Hepatocyte (in vitro differentiated cells): ENCODE results near the gene OR4D11. TPM values are rescaled to one million over a fixed set of nuclear protein-coding genes. Genes with fewer than 3 reads are reported as not detected.
"Not testable (repeated sequence)": the region's sequence is repeated elsewhere in the genome, so short reads cannot be mapped to it uniquely, and the experiment has no call there.

Experiments used
- DNase-seq: peaks from one replicate; pipeline ENCODE4 v3.0.0-alpha.2; 2016; ENCODE audit warnings: low spot score
- H2AFZ ChIP-seq: fragments of 200-600 bp; sonication (generic); 2 replicates; pipeline ENCODE4 v1.6.0; 2016; ENCODE audit warnings: antibody characterized with exemption, mild to moderate bottlenecking
- H3K27ac ChIP-seq: fragments of 200-600 bp; sonication (generic); 2 replicates; pipeline ENCODE4 v1.5.1; 2016; ENCODE audit warnings: mild to moderate bottlenecking
- H3K27me3 ChIP-seq: fragments of 200-600 bp; sonication (generic); 2 replicates; pipeline ENCODE4 v1.6.1; 2016
- H3K36me3 ChIP-seq: fragments of 200-600 bp; sonication (generic); replicated peaks from 2 replicates; pipeline ENCODE4 v1.5.1; 2016; ENCODE audit warnings: low read depth; ENCODE audit not compliant: insufficient read depth
- H3K4me1 ChIP-seq: fragments of 200-600 bp; sonication (generic); 2 replicates; pipeline ENCODE4 v1.5.1; 2016; ENCODE audit warnings: mild to moderate bottlenecking, moderate library complexity; ENCODE audit not compliant: insufficient read depth
- H3K4me2 ChIP-seq: fragments of 200-600 bp; sonication (generic); 2 replicates; pipeline ENCODE4 v1.6.0; 2016
- H3K4me3 ChIP-seq: fragments of 200-600 bp; sonication (generic); 2 replicates; pipeline ENCODE4 v1.5.1; 2016; ENCODE audit warnings: mild to moderate bottlenecking
- H3K79me2 ChIP-seq: fragments of 200-600 bp; sonication (generic); 2 replicates; pipeline ENCODE4 v1.6.0; 2017; ENCODE audit warnings: mild to moderate bottlenecking
- H3K9me2 ChIP-seq: fragments of 200-600 bp; sonication (generic); replicated peaks from 2 replicates; pipeline ENCODE4 v1.6.0; 2017; ENCODE audit warnings: mild to moderate bottlenecking; ENCODE audit not compliant: insufficient read depth
- H3K9me3 ChIP-seq: fragments of 200-600 bp; sonication (generic); 2 replicates; pipeline ENCODE4 v1.5.1; 2016; ENCODE audit warnings: low read depth, mild to moderate bottlenecking
- H4K20me1 ChIP-seq: fragments of 200-600 bp; sonication (generic); 2 replicates; pipeline ENCODE4 v1.6.0; 2016; ENCODE audit warnings: mild to moderate bottlenecking; ENCODE audit not compliant: insufficient read depth, poor library complexity, severe bottlenecking
- EZH2 ChIP-seq: fragments of 200-600 bp; sonication (generic); IDR thresholded peaks from 2 replicates; pipeline ENCODE4 v1.6.1; 2016; ENCODE audit warnings: antibody characterized with exemption, mild to moderate bottlenecking, borderline replicate concordance
- EZH2phosphoT487 ChIP-seq: fragments of 200-600 bp; sonication (generic); IDR thresholded peaks from one replicate; pipeline ENCODE4 v1.6.1; 2018; ENCODE audit warnings: antibody characterized with exemption, mild to moderate bottlenecking, low read depth, moderate library complexity; ENCODE audit not compliant: unreplicated experiment, severe bottlenecking
- WGBS: methylation state at CpG from one replicate; pipeline ENCODE4 v1.1.6; 2016; ENCODE audit warnings: low lambda C conversion rate; ENCODE audit errors: missing lambda C conversion rate; 5-methylcytosine and 5-hydroxymethylcytosine counted together
- polyA plus RNA-seq: library from polyadenylated mRNA; unstranded; fragments of >200 nt; fragmentation: Nextera tagmentation; extraction: Ambion mirVana; gene quantifications from 2 replicates; pipeline ENCODE4 v1.2.1, GENCODE V29; 2016
- total RNA-seq: library from RNA; depleted of rRNA; stranded (reverse); fragments of >200 nt; gene quantifications from 2 replicates; pipeline ENCODE4 v1.2.3, GENCODE V29; 2014
- TF ChIP-seq, protein P1 (sequence below): fragments of 200-600 bp; sonication (generic); IDR thresholded peaks from 2 replicates; pipeline ENCODE4 v1.5.1; 2016; ENCODE audit warnings: antibody characterized with exemption, mild to moderate bottlenecking; ENCODE audit not compliant: poor library complexity

The OR4D11 gene
- total and polyA plus RNA-seq, 2 experiments from 2014 or later, result not detected

DNA sequence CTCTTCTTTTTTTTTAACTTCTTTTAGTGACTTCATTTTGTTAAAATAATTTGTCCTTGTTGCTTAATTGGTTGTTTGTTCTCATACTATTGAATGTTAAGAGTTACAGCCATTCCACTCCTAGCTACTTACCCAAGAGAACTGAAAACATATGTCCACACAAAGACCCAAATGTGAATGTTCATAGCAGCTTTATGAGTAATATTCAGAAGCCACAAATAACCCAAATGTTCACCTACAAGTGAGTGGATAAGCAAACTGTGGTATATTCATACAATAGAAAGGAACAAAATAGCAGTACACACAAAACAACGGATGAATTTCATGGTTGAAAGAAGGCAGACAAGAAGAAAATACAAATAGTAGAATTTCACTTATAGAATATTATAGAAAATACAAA, 1.4 kb upstream of the OR4D11 start:
- Histone ChIP-seq H3K4me3 (no peak overlapping the region), H3K4me1 (no peaks in the 10 kb centered on the region), H3K9me2 (no peaks in the 10 kb centered on the region), H3K79me2 (no peaks in the 10 kb centered on the region), H2AFZ (no peak overlapping the region), H4K20me1 (no peaks in the 10 kb centered on the region), H3K9me3 (no peaks in the 10 kb centered on the region), H3K4me2 (no peak overlapping the region), H3K27ac (no peak overlapping the region), H3K36me3 (no peaks in the 10 kb centered on the region), H3K27me3 (no peaks in the 10 kb centered on the region)
- WGBS, result 55% methylated on average over 1 of the region's 1 CpG
- no peak for DNase-seq
- no peak for TF ChIP-seq EZH2
- TF ChIP-seq, protein P1, sequence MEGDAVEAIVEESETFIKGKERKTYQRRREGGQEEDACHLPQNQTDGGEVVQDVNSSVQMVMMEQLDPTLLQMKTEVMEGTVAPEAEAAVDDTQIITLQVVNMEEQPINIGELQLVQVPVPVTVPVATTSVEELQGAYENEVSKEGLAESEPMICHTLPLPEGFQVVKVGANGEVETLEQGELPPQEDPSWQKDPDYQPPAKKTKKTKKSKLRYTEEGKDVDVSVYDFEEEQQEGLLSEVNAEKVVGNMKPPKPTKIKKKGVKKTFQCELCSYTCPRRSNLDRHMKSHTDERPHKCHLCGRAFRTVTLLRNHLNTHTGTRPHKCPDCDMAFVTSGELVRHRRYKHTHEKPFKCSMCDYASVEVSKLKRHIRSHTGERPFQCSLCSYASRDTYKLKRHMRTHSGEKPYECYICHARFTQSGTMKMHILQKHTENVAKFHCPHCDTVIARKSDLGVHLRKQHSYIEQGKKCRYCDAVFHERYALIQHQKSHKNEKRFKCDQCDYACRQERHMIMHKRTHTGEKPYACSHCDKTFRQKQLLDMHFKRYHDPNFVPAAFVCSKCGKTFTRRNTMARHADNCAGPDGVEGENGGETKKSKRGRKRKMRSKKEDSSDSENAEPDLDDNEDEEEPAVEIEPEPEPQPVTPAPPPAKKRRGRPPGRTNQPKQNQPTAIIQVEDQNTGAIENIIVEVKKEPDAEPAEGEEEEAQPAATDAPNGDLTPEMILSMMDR, result no peak
- TF ChIP-seq EZH2phosphoT487, result no peak

DNA sequence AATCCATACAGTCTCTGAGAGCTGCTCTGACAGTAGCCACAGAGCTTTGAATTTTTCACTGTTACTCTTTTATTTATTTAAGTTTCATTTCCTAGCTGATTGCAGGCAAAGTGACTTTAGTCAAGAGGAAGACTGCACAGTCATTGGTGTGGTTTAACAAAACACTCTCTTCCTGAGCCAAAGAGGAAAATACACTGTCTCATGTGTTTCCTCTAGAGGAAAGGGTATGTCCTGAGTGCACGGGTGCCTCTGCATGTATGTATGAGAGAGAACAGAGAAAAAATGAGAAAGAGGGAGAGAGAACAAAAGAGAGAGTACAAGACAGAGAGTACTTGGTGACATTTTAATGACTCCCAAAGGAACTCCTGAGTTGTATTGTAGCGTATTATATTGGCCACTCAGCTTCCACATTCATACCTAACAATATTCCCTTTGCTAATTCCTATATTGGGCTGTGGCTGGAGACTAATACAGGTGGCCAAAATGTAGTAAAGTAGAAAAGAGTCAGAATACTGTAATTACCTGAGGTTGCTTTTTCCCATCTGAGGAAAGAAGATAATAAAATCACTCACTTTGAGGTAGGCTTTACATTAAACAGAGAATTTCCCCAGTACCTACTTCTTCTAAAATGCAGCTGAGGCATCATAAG, 7.7 kb downstream of the OR4D11 start, which contains the start of gene OR4D9:
Gene OR4D9 (plus strand): TSS at position 599 of the 649 bp plus-strand sequence. CDS start 3,374 bp downstream, outside the sequence.
- Histone ChIP-seq H3K4me1 (no peaks in the 10 kb centered on the region), H3K27me3 (no peaks in the 10 kb centered on the region), H3K9me2 (no peaks in the 10 kb centered on the region), H3K4me2 (no peak within 1 kb of the TSS), H2AFZ (no peak within 1 kb of the TSS), H3K36me3 (no peaks in the 10 kb centered on the region), H3K79me2 (no peaks in the 10 kb centered on the region), H4K20me1 (no peaks in the 10 kb centered on the region), H3K27ac (no peak within 1 kb of the TSS), H3K9me3 (no peaks in the 10 kb centered on the region), H3K4me3 (no peak within 1 kb of the TSS)
- TF ChIP-seq EZH2phosphoT487, result no peak
- TF ChIP-seq, protein P1, result no peak
- TF ChIP-seq EZH2, result no peak
- DNase-seq, result no peak
- WGBS, result 72% methylated on average over 2 of the region's 2 CpGs

DNA sequence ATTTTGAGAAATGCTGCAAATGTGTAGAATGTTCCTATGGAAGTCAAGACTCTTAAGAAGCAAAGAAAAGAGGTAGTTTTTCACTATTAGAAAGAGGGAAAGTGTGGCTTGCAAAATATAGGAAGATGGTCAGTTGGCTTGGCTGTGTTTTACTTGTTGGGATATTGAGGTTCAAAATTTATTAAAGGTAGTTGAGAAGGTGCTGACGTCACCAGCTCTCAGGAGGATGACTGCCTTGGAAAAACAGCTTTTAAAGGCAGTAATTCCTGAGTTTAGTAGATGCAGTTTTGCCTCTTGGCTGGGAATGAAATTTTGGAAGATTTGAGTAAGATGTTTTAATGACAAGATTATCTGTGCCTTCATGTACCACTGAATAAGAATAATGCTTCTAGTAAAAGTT, 8.3 kb downstream of the OR4D11 start:
- WGBS, result 72% methylated on average over 1 of the region's 1 CpG
- Histone ChIP-seq H4K20me1 (no peaks in the 10 kb centered on the region), H3K27ac (no peak overlapping the region), H3K9me3 (no peaks in the 10 kb centered on the region), H3K9me2 (no peaks in the 10 kb centered on the region), H3K79me2 (no peaks in the 10 kb centered on the region), H3K4me1 (no peaks in the 10 kb centered on the region), H3K4me2 (no peak overlapping the region), H2AFZ (no peak overlapping the region), H3K4me3 (no peak overlapping the region), H3K36me3 (no peaks in the 10 kb centered on the region), H3K27me3 (no peaks in the 10 kb centered on the region)
- no peak for TF ChIP-seq EZH2phosphoT487
- no peak for TF ChIP-seq EZH2
- TF ChIP-seq, protein P1, result no peak
- DNase-seq, result no peak

DNA sequence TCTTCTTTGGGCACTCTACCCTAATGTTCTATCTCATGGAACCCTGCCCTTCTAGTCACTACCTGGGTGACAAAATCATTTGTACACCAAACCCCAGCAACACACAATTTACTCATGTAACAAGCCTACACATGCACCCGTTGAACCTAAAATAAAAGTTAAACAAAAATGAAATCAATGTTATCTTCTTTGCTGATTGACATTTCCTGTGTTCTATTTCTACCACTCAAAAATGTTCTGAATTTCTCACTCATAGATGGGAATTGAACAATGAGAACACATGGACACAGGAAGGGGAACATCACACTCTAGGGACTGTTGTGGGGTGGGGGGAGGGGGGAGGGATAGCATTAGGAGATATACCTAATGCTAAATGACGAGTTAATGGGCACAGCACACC, 16.8 kb downstream of the OR4D11 start:
- H3K36me3 ChIP-seq, H3K27ac ChIP-seq, DNase-seq, H3K4me3 ChIP-seq, H4K20me1 ChIP-seq, H3K4me2 ChIP-seq, H2AFZ ChIP-seq, H3K79me2 ChIP-seq, H3K27me3 ChIP-seq, H3K4me1 ChIP-seq, H3K9me2 ChIP-seq, H3K9me3 ChIP-seq: not testable (repeated sequence)
- WGBS, result 90% methylated on average over 1 of the region's 2 CpGs
